GM20431 (cell line): ENCODE measurements around the gene EMSY.
"Not testable (repeated sequence)": the region's sequence is repeated elsewhere in the genome, so short reads cannot be mapped to it uniquely, and the experiment has no call there.

Experiments used
- in situ Hi-C: fragments of 300-500 bp; cut with MseI, MboI; formaldehyde crosslinking; loops from one replicate; pipeline ENCODE4 v1.15.0; 2020; ENCODE audit warnings: low sequenced_read_pairs; ENCODE audit not compliant: unreplicated experiment

The EMSY gene, protein sequence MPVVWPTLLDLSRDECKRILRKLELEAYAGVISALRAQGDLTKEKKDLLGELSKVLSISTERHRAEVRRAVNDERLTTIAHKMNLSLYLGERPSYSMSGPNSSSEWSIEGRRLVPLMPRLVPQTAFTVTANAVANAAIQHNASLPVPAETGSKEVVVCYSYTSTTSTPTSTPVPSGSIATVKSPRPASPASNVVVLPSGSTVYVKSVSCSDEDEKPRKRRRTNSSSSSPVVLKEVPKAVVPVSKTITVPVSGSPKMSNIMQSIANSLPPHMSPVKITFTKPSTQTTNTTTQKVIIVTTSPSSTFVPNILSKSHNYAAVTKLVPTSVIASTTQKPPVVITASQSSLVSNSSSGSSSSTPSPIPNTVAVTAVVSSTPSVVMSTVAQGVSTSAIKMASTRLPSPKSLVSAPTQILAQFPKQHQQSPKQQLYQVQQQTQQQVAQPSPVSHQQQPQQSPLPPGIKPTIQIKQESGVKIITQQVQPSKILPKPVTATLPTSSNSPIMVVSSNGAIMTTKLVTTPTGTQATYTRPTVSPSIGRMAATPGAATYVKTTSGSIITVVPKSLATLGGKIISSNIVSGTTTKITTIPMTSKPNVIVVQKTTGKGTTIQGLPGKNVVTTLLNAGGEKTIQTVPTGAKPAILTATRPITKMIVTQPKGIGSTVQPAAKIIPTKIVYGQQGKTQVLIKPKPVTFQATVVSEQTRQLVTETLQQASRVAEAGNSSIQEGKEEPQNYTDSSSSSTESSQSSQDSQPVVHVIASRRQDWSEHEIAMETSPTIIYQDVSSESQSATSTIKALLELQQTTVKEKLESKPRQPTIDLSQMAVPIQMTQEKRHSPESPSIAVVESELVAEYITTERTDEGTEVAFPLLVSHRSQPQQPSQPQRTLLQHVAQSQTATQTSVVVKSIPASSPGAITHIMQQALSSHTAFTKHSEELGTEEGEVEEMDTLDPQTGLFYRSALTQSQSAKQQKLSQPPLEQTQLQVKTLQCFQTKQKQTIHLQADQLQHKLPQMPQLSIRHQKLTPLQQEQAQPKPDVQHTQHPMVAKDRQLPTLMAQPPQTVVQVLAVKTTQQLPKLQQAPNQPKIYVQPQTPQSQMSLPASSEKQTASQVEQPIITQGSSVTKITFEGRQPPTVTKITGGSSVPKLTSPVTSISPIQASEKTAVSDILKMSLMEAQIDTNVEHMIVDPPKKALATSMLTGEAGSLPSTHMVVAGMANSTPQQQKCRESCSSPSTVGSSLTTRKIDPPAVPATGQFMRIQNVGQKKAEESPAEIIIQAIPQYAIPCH (N-terminal part only)

DNA sequence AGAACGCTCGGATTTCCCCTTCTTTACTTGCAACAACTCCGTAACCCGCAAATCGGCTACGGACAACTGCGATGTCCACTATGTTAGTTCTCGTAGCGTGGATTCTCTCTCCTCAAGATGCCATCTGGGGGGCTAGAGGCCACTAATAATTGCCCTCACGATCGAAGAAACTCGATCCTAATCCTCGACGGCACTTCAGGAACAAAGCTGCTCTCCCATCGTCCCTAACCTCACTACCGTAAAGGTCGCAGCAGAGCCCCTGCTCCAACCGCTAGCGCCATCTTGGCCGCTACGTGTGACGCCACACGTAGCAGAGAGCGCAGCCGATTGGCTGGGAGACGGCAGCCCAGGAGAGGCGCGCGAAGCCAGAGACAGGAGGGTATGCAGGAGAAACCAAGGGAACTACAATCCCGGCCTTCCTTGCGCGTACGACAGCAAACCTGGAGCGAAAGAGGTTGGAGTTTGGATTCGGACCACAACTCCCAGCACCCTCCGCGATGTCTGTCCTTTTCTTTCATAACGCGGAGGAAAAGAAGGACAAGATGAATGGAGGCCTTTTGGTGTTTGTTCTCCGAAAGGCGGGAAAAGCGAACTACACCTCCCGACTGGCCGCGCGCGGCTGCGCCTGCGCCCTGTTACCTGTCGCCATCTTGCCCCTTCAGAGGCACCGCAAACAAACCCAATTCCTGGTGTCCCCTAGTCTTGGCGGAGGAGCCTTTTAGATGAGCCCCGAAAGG is at the start of gene EMSY:
TSS of gene EMSY (plus strand) at position 635 of the 737 bp plus-strand sequence. CDS start 1,921 bp downstream, outside the sequence.
- in situ Hi-C loops: no loop called here

DNA sequence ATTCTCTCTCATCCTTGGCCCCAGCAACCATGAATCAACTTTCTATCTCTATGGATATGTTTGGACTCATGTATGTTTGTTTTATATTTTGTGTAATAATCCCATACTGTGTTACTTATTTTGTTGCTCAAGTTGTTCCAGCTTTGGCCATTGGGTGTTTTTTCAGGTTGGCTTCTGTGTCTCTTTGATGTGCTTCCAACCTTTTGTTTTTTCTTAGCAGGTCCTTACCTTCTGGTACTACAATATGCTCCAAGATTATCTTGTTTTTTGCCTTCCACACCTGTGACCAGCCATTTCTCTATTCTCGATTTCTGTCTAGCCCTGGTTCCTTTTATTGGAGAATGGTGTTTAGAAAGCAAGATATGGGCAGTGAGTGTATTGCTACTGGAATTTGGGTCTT is 49.5 kb upstream of the EMSY start:
- in situ Hi-C loops: no loop called here

DNA sequence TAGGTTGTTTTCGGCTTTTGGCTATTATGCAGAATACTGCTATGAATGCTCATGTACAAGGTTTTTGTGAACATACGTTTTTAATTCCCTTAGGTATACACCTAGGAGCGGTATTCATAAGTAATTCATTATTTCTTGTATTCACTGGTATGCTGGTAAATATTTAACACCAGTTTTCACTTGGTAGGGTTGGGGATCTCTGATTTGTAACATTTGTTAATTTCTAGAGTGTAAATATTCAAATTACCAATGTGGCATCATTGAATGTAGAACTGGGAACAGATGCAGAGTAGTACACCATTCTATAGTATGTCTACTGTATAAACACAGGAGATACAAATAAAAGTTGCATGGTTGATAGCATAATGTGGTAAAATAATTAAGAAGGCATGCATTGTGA is 47.4 kb upstream of the EMSY start:
- in situ Hi-C loops: no loop called here

DNA sequence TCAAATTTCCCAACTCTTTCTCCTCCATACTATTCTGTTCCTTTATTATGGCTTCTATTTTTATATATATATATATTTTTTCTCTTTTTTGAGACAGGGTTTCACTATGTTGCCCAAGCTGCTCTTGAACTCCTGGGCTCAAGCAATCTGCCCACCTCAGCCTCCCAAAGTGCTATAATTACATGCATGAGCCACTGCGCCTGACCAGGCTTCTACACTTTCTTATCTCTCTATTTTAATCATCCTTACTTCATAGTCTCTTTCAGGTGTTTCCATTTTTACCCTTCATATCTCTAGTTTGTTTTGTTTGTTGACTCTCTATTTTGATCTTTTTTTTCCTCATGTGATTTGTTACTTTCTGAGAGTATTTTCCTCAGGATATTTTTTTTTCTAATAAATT is 43.9 kb upstream of the EMSY start:
- in situ Hi-C loops: no loop called here

DNA sequence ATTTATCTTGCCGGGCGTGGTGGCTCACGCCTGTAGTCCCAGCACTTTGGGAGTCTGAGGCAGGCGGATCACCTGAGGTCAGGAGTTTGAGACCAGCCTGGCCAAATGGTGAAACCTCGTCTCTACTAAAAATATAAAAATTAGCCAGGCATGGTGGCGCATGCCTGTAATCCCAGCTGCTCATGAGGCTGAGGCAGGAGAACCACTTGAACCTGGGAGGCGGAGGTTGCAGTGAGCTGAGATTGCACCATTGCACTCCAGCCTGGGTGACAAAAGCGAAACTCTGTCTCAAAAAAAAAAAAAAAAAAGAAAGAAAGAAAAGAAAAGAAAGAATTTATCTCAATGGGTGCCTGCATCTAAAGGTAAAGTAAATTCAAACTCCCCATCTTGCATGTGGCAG is 43.3 kb upstream of the EMSY start:
- in situ Hi-C loops: not testable (repeated sequence)

DNA sequence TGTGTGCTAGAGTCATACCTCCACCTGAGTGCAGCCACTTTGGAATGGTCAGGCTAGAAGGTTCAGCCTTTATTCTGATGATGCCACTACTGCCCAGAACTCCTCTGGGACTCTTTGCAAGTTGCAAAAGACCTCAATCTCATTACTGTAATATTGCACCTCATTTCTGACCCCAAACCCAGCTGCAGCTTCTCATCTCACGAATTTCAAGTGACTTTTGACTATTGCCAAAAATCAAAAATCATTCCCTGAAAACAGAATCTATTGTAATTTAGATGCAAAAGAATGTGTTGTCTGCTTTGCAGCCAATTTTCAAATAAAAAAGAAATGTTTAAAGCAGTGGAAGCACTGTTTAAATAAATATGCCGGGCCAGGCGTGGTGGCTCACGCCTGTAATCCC is 38.5 kb upstream of the EMSY start:
- in situ Hi-C loops: no loop called here

DNA sequence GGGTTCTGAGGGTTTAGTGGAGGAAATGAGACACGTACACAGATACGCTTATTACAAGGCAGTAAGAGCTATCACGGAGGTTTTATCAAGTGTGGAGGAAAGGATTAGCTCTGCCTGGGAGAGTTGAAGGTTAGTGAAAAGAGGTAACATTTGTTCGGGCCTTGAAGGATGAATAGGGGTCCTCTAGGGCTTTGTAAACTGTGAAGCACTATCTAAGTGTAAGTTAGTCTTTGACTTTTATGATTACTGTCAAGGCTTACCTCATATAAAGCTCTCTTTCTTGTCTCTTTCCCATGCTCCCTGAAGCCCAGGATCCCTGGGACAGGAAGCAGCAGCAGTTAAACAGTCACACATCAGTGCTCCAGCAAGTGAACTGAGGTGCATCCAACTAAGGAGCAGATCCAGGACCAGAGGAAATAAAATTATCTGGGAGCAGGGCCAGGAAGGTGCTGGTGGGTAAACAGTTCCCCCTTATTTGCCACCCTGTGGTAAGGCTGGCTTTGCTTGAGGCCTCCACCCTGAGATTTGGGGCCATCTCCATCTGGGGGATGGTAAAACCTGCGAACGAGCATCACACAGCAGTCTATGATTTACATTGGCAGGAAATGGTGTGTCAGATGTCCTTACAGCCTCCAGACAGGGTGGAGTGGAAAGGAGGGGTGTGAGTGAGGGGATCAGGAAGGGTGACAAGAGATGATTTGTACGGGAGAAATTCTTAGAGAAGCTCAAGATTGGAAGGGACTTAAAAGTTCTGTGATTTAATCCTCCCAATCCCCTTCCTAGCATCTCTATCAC is 36.5 kb upstream of the EMSY start:
- in situ Hi-C loops: no loop called here

DNA sequence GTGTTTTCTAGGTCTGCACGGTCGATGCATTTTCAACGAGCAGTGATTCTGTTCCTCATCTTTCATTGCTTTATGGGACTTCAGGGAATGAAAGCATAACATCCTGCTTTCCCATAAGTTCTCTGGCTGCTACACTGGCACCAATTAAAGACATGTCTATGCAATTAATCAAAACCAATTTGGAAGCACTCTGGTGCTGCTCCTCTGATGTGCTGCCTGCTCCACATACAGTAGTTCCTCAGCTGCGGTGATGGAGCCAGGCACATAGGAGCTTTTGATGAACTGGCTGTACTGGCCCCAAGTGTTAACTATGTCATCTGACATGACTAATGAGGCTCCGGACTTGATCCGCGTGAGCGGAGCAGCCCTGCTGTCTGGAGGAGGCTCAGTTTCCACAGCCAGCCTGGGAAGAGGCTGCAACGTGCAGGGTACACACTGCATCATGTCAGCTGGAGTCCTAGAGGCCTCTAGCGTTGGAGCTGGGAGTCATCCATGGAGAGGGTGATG is 33.9 kb upstream of the EMSY start:
- in situ Hi-C loops: no loop called here

DNA sequence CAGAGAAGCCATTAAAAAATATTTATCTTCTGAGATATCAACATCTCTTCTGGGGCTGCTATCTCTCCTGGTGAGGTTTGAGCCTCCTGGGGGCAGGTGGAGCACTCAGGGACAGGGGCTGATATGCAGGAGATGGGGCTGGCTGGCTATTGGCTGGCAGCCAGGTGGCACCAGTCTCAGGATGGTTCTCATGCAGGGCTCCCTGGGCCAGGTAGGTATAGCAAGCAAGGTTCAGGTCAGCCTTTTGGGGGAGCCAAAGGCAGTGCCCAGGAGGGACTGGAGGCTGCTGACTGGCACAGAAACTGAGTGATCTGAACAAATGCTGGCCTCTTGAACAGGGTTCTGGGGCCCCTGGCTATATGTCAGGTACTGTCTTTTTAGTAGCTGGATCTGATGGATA is 29.7 kb upstream of the EMSY start:
- in situ Hi-C loops: no loop called here

DNA sequence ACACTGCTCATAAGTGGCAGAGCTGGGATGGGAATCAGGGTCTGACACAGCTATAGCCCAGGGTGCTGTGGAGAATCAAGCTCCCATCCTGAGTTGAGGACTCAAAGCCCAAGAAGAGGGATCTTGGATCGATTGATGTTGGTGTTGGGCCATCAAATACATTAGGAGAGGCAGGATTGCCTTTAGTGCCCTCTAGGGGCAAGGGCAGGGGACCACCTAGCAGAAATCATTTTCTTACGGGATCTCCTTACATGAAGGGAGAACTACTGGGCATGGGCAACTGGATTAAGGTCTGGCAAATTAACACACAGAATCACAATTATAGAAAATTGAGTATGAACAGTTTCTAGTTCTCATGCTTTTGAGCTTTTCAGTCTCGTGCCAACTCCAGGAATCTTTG is 24.9 kb upstream of the EMSY start:
- in situ Hi-C loops: no loop called here

DNA sequence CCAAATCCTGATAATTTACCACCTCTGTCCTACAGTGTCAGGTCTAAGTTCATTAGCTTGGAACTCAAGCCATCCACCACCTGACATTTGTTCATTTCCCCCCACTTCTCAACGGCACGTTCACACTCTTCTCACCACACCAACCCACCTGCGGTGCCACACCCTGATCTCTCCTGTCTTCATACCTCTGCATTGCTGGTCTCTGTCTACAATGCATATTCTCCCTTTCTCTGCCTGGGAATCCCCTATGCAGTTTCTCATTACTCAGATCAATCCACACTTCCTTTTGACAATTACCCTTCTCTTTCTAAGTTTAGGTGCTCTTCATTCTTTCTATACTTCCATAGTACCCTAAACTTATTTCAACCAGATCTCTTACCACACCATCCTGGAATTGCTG is 20.4 kb upstream of the EMSY start:
- in situ Hi-C loops: no loop called here

DNA sequence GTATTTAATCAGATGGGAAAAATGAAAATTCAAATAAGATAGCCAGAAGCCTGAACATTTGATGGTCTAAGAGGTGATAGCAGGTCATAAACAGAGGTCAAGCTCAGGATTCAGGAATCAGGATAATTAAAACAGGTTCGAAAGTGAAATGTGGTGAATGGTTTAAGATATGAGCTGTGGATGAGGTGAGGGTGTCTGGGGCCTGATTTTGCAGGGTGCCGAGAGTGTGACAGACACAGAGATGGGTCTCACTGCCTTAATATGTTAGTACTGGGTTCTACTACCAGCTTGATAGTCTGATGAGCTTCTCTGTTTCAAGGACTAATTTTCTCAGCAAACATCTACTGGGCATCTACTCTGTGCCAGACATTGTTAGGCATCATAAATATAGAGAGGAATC is 19.9 kb upstream of the EMSY start:
- in situ Hi-C loops: no loop called here

DNA sequence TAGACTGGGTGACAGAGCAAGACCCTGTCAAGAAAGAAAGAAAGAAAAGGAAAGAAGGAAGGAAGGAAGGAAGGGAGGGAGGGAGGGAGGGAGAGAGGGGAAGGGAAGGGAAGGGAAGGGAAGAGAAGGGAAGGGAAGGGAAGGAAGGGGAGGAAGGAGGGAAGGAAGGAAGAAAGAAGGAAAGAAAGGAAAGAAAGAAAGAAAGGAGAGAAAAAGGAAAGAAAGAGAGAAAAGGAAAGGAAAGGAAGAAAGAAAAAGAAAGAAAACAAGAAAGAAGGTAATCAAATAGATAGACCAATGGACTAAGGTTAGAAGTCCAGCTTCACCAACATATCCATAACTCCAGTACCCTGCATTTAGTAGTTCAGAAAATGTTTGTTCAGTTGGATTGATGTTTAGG is 18.2 kb upstream of the EMSY start:
- in situ Hi-C loops: no loop called here

DNA sequence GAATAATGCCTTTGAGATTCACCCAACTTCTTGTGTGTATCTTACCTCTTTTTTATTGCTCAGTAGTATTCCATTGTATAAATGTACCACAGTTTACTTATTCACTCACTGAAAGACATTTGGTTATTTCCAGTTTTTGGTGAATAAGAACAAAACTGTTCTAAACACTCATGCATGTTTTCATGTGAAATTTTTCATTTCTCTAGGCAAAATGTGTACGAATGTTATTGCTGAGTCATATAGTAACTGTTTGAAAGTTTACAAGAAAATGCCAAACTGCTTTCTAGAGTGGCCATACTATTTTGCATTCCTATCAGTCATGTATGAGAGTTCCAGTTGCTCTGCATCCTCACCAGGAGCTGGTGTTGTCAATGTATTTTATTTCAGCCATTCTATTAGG is 8.8 kb upstream of the EMSY start:
- in situ Hi-C loops: no loop called here

DNA sequence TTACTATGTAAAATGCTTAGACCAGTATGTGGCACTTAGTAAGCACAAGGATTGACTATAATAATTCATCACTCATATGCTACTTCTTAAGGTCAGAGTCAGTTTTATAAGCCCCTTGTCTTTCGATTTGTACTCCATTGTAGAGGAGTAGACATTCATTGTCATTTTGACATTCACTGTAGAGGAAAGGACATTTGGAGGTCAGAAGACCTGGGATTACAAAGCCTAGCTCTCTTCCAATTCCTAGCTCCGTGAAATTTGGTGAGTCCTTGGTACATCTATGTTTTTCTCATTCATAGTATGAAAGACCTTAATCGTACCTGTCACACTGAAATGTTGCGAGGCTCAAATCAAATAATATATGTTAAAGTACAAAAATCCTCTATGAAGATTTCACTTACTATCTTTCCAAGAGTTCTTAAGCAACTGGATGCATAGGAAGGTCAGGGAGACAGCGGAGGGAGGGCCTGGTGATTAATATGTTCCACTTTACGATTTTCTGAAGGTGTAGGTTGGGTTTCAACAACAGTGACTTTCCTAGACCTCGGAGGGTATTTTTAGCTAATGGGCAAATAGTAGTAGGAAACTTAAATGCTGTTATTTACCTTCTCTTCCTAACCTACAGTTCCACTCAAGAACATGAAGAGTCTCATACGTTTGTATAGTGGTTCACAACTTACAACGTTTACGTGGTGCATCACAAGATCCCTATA is 1.4 kb upstream of the EMSY start:
- in situ Hi-C loops: no loop called here

DNA sequence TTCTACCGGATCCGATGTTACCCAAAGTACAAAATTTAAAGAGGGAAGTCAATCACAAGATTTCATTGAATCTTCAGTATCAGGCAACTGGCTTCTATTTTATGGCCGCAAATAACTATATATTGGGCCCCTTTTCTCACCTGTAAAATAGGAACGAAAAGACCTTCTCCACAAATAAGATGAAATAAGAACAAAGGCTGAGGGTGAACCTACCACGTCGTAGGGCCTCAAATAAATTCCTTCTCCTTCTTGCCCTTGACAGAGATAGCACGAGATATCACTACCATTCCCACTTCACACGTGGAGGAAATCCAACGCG is 794 bp upstream of the EMSY start:
- in situ Hi-C loops: no loop called here

DNA sequence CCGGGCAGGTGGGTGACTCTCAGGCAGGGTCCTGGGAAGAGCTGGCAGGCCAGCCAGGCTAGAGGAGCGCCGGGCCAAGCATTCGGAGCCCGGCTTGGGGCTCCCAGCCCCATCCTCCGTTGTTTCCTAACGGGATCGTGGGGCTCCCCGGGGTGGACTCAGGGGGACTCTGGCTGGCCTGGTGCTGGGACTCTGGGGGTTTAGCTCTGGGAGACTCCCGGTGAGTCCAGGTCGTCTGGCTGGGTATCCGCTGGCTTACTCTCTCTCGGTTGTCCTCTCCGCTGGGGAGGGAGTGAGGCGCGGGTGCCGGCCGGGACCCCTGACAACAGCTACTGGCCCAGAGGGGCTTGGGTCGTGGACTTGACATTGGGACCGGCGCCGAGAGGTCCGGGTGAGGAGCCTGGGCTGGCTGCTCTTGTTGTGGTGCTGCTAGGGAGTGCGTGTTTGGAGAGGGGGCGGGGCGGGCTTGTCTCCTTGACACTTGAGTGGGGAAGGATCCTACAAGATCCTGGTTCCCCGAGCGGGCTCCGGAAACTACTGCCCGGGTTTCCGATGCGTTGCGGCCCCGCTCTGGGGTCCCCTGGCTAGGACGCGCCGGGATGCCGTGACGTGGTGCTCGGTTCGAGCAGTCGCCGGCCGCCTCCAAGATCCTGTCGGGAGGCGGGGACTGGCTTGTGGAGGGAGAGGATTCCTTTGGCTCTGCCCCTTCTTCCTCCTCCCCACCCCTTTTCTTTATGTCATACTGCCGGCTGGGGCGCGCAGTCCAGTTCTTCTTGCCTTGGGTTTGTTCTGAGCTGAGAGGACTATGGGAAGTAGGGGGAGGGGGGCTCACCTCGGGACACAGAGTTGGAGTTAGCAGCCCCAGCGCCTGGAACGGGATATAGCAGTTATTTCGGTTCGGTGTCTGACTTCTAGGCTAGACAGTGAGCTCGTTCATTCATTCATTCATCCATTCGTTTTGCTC is 585 bp downstream of the EMSY start:
- in situ Hi-C loops: no loop called here
